ENCODE data around the gene ARMC2. TPM values are rescaled to one million over a fixed set of nuclear protein-coding genes. Genes with fewer than 3 reads are reported as not detected.
A peak's percentile ranks its signal among the peaks of the same experiment; 100 is the strongest.

The ARMC2 gene
- polyA plus RNA-seq, 3 donors = 1.7 to 7.4 (median 3.5) TPM

DNA sequence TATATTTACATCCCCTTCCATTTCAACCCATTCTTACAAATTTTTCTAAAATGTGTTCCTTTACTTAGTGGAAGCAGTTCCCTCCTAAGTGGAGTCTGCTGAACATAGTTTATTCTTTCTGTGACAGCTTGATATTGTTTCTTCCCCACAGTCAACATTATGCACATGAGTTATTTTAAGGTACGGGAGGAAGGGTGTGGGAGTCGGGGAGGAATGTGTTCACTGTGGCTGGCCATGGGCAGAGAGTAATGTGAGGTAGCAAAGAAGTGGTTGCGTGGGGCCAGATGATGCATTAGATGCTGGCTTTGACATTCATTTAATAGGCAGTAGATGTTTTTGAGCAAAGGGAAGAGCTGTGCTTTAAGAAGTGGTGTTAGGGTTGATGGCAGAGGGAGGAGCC, 98.5 kb downstream of the ARMC2 start:
- Mint-ChIP-seq H3K4me1 (peaks cover 43% of the 10 kb centered on the region), H3K36me3 (no peaks in the 10 kb centered on the region), H3K27ac (peak overlapping the region in 1 of 7 donors; percentile 33), H3K27me3 (ENCODE audit: low read depth in 3 of 3) (peaks cover 0 to 2% (median 0%) of the 10 kb centered on the region in 3 donors), H3K4me3 (no peak overlapping the region), H3K9me3 (no peaks in the 10 kb centered on the region)
- no peaks in the 10 kb centered on the region for H3K36me3 ChIP-seq (replicated peaks in 1 of 2; ENCODE audit: control insufficient read depth in 1 of 2, insufficient read depth in 2 of 2, low read length in 2 of 2)
- no peak overlapping the region for H3K9ac ChIP-seq (ENCODE audit: insufficient read depth, low read length, poor library complexity, severe bottlenecking)
- H3K4me1 ChIP-seq (ENCODE audit: control insufficient read depth in 1 of 2, insufficient read depth in 2 of 2, low read length in 2 of 2) = peaks cover 16 to 24% of the 10 kb centered on the region in 2 donors
- no peaks in the 10 kb centered on the region for H3K79me2 ChIP-seq (ENCODE audit: insufficient read depth, low read length)
- H2AFZ ChIP-seq (ENCODE audit: insufficient read depth, low read depth, low read length, poor library complexity, severe bottlenecking) = no peak overlapping the region
- intact Hi-C loops (cut with micrococcal nuclease) = no loop called here
- WGBS (ENCODE audit: insufficient coverage) = 93% methylated on average over 1 of the region's 3 CpGs
- H3K4me3 ChIP-seq (replicated peaks in 1 of 3; ENCODE audit: low read depth in 2 of 3, low read length in 3 of 3) = no peak overlapping the region
- no peaks in the 10 kb centered on the region for H3K27me3 ChIP-seq (ENCODE audit: control insufficient read depth in 2 of 2, insufficient read depth in 2 of 2, low read length in 2 of 2)
- TF ChIP-seq, protein P1, sequence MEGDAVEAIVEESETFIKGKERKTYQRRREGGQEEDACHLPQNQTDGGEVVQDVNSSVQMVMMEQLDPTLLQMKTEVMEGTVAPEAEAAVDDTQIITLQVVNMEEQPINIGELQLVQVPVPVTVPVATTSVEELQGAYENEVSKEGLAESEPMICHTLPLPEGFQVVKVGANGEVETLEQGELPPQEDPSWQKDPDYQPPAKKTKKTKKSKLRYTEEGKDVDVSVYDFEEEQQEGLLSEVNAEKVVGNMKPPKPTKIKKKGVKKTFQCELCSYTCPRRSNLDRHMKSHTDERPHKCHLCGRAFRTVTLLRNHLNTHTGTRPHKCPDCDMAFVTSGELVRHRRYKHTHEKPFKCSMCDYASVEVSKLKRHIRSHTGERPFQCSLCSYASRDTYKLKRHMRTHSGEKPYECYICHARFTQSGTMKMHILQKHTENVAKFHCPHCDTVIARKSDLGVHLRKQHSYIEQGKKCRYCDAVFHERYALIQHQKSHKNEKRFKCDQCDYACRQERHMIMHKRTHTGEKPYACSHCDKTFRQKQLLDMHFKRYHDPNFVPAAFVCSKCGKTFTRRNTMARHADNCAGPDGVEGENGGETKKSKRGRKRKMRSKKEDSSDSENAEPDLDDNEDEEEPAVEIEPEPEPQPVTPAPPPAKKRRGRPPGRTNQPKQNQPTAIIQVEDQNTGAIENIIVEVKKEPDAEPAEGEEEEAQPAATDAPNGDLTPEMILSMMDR (IDR thresholded peaks at IDR 0.05) = no peak
- DNase-seq = no peak
- no peaks in the 10 kb centered on the region for H3K9me3 ChIP-seq (replicated peaks in 1 of 2; ENCODE audit: control insufficient read depth in 1 of 2, insufficient read depth in 1 of 2, low read length in 2 of 2)
- no peak overlapping the region for H3K27ac ChIP-seq (ENCODE audit: low read depth in 1 of 2, low read length in 2 of 2)
- no peak overlapping the region for H3K4me2 ChIP-seq (replicated peaks; ENCODE audit: extremely low read depth, low read length, poor library complexity, severe bottlenecking)
- no peaks in the 10 kb centered on the region for H4K20me1 ChIP-seq (ENCODE audit: insufficient read depth, low read length)

GRCh38 chr6:108947114-108947854, 99.1 kb downstream of the ARMC2 start:
- Histone ChIP-seq H3K36me3 (replicated peaks in 1 of 2; ENCODE audit: control insufficient read depth in 1 of 2, insufficient read depth in 2 of 2, low read length in 2 of 2) (no peaks in the 10 kb centered on the region), H3K79me2 (ENCODE audit: insufficient read depth, low read length) (no peaks in the 10 kb centered on the region), H3K27me3 (ENCODE audit: control insufficient read depth in 2 of 2, insufficient read depth in 2 of 2, low read length in 2 of 2) (no peaks in the 10 kb centered on the region), H3K9ac (ENCODE audit: insufficient read depth, low read length, poor library complexity, severe bottlenecking) (no peak overlapping the region), H2AFZ (ENCODE audit: insufficient read depth, low read depth, low read length, poor library complexity, severe bottlenecking) (no peak overlapping the region), H3K9me3 (replicated peaks in 1 of 2; ENCODE audit: control insufficient read depth in 1 of 2, insufficient read depth in 1 of 2, low read length in 2 of 2) (no peaks in the 10 kb centered on the region), H3K4me1 (ENCODE audit: control insufficient read depth in 1 of 2, insufficient read depth in 2 of 2, low read length in 2 of 2) (peaks cover 16 to 18% of the 10 kb centered on the region in 2 donors), H4K20me1 (ENCODE audit: insufficient read depth, low read length) (no peaks in the 10 kb centered on the region), H3K4me2 (replicated peaks; ENCODE audit: extremely low read depth, low read length, poor library complexity, severe bottlenecking) (no peak overlapping the region), H3K4me3 (replicated peaks in 1 of 3; ENCODE audit: low read depth in 2 of 3, low read length in 3 of 3) (no peak overlapping the region), H3K27ac (ENCODE audit: low read depth in 1 of 2, low read length in 2 of 2) (no peak overlapping the region)
- H3K4me3 Mint-ChIP-seq = no peak overlapping the region
- TF ChIP-seq, protein P1 (IDR thresholded peaks at IDR 0.05) = no peak
- H3K9me3 Mint-ChIP-seq = no peaks in the 10 kb centered on the region
- DNase-seq = peak in 2 of 3 donors; percentile 24 to 33
- H3K36me3 Mint-ChIP-seq = no peaks in the 10 kb centered on the region
- H3K27ac Mint-ChIP-seq = peak overlapping the region in 2 of 7 donors; percentile 25 to 36
- intact Hi-C loops (cut with micrococcal nuclease) = no loop called here
- 87% methylated on average over 2 of the region's 5 CpGs for WGBS (ENCODE audit: insufficient coverage)
- H3K27me3 Mint-ChIP-seq (ENCODE audit: low read depth in 3 of 3) = peaks cover 0 to 2% (median 0%) of the 10 kb centered on the region in 3 donors
- peaks cover 40% of the 10 kb centered on the region for H3K4me1 Mint-ChIP-seq

Data from CD14-positive monocyte (primary cell).